DOHH2 (cell line): ENCODE measurements around the gene HIC1.

Experiments
- H3F3A ChIP-seq: fragments of 200-600 bp; sonication (generic), shearing (Covaris generic); 2 replicates; pipeline ENCODE4 v1.6.0; 2016; ENCODE audit warnings: antibody characterized with exemption, mild to moderate bottlenecking; ENCODE audit not compliant: control insufficient read depth, insufficient read depth
- H3K27ac ChIP-seq: fragments of 200-600 bp; sonication (generic); 2 replicates; pipeline ENCODE4 v1.5.1; 2014; ENCODE audit warnings: low read depth, mild to moderate bottlenecking, low read length, moderate library complexity
- H3K27me3 ChIP-seq: fragments of 200-600 bp; sonication (generic); 2 replicates; pipeline ENCODE4 v1.6.1; 2014; ENCODE audit warnings: mild to moderate bottlenecking, low read length, mixed read lengths; ENCODE audit not compliant: control insufficient read depth
- H3K36me3 ChIP-seq: fragments of 200-600 bp; sonication (generic); 2 replicates; pipeline ENCODE4 v1.6.1; 2014; ENCODE audit warnings: mild to moderate bottlenecking, low read length, moderate library complexity, mixed read lengths; ENCODE audit not compliant: control insufficient read depth
- H3K4me1 ChIP-seq: fragments of 200-600 bp; sonication (generic); 2 replicates; pipeline ENCODE4 v1.6.1; 2014; ENCODE audit warnings: mild to moderate bottlenecking, low read length, mixed read lengths; ENCODE audit not compliant: control insufficient read depth
- H3K4me2 ChIP-seq: fragments of 200-600 bp; sonication (generic); 2 replicates; pipeline ENCODE4 v1.6.0; 2014; ENCODE audit warnings: mild to moderate bottlenecking, low read length, moderate library complexity
- H3K4me3 ChIP-seq: fragments of 200-600 bp; sonication (generic); 2 replicates; pipeline ENCODE4 v1.5.1; 2014; ENCODE audit warnings: mild to moderate bottlenecking, low read length, mixed read lengths
- H3K79me2 ChIP-seq: fragments of 200-600 bp; sonication (generic); 2 replicates; pipeline ENCODE4 v1.6.1; 2014; ENCODE audit warnings: mild to moderate bottlenecking, low read length, mixed read lengths; ENCODE audit not compliant: control insufficient read depth
- H3K9me2 ChIP-seq: fragments of 200-600 bp; sonication (generic); replicated peaks from 2 replicates; pipeline ENCODE4 v1.6.1; 2014; ENCODE audit warnings: mild to moderate bottlenecking, low read length, mixed read lengths; ENCODE audit not compliant: control insufficient read depth
- H3K9me3 ChIP-seq: fragments of 200-600 bp; sonication (generic); 2 replicates; pipeline ENCODE4 v1.6.1; 2014; ENCODE audit warnings: antibody characterized with exemption, low read length, mixed read lengths; ENCODE audit not compliant: control insufficient read depth, insufficient read depth
- H4K20me1 ChIP-seq: fragments of 200-600 bp; sonication (generic); 2 replicates; pipeline ENCODE4 v1.6.0; 2014; ENCODE audit warnings: low read depth, mild to moderate bottlenecking, antibody characterized with exemption, low read length, moderate library complexity; ENCODE audit not compliant: control insufficient read depth, insufficient read depth
- EZH2phosphoT487 ChIP-seq: fragments of 200-600 bp; sonication (generic); IDR thresholded peaks from 2 replicates; pipeline ENCODE4 v1.6.1; 2017; ENCODE audit warnings: borderline replicate concordance, mild to moderate bottlenecking, antibody characterized with exemption, low read length, moderate library complexity, mixed read lengths
- TF ChIP-seq, protein P1 (sequence below): fragments of 200-600 bp; sonication (generic); IDR thresholded peaks from one replicate; pipeline ENCODE4 v1.5.1; 2014; ENCODE audit warnings: antibody characterized with exemption, mild to moderate bottlenecking, low read depth, low read length; ENCODE audit not compliant: poor library complexity, severe bottlenecking

Gene HIC1

GRCh38 chr17:2043785-2044184, 11.1 kb upstream of the HIC1 start:
- H3K4me2 ChIP-seq = no peak overlapping the region
- H3K9me3 ChIP-seq = no peaks in the 10 kb centered on the region
- peaks cover 26% of the 10 kb centered on the region for H3K36me3 ChIP-seq

DNA sequence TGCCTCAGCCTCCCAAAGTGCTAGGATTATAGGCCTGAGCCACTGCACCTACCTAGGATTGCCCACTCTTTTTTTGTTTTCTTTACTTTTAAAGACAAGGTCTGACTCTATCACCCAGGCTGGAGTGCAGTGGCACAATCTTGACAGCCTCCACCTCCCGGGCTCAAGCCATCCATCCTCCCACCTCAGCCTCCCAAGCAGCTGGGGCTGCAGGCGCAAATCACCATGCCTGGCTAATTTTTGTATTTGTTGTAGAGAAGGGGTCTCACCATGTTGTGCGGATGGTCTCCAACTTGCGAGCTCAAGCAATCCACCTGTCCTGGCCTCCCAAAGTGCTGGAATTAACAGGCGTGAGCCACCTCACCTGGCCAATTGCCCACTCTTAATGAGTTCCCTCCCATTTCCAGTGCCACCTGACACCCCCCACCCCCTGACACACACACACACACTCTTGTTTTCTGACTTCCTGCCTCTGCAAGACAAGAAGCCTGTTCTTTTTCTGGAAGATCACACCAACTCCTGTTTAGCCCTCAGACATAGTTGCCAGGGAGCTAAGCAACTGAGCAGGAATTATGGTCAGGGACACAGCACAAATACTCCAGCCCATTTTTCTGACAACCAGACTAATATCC, 10.5 kb upstream of the HIC1 start:
- Histone ChIP-seq H3K27ac (no peak overlapping the region), H4K20me1 (peaks cover 3% of the 10 kb centered on the region; the same call in 1 of the 2 replicates)

More at GRCh38 chr17:2043785-2044184, 11.1 kb upstream of the HIC1 start:
- Histone ChIP-seq H3F3A (no peaks in the 10 kb centered on the region; the same call in 1 of the 2 replicates), H3K27ac (no peak overlapping the region), H4K20me1 (peaks cover 3% of the 10 kb centered on the region; the same call in 1 of the 2 replicates), H3K4me1 (peaks cover 18% of the 10 kb centered on the region), H3K79me2 (peaks cover 18% of the 10 kb centered on the region), H3K9me2 (no peaks in the 10 kb centered on the region), H3K4me3 (no peak overlapping the region), H3K27me3 (peaks cover 3% of the 10 kb centered on the region)
- TF ChIP-seq, protein P1, sequence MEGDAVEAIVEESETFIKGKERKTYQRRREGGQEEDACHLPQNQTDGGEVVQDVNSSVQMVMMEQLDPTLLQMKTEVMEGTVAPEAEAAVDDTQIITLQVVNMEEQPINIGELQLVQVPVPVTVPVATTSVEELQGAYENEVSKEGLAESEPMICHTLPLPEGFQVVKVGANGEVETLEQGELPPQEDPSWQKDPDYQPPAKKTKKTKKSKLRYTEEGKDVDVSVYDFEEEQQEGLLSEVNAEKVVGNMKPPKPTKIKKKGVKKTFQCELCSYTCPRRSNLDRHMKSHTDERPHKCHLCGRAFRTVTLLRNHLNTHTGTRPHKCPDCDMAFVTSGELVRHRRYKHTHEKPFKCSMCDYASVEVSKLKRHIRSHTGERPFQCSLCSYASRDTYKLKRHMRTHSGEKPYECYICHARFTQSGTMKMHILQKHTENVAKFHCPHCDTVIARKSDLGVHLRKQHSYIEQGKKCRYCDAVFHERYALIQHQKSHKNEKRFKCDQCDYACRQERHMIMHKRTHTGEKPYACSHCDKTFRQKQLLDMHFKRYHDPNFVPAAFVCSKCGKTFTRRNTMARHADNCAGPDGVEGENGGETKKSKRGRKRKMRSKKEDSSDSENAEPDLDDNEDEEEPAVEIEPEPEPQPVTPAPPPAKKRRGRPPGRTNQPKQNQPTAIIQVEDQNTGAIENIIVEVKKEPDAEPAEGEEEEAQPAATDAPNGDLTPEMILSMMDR = no peak
- TF ChIP-seq EZH2phosphoT487 = no peak

GRCh38 chr17:2047590-2047989, 7.3 kb upstream of the HIC1 start:
- Histone ChIP-seq H3K9me3 (no peaks in the 10 kb centered on the region), H3K27me3 (peaks cover 33% of the 10 kb centered on the region), H3K4me3 (no peak overlapping the region), H3K27ac (no peak overlapping the region), H4K20me1 (no peaks in the 10 kb centered on the region), H3K4me1 (peaks cover 26% of the 10 kb centered on the region), H3K36me3 (peaks cover 19% of the 10 kb centered on the region), H3K79me2 (peaks cover 11% of the 10 kb centered on the region), H3K9me2 (no peaks in the 10 kb centered on the region), H3K4me2 (no peak overlapping the region), H3F3A (no peaks in the 10 kb centered on the region; the same call in 1 of the 2 replicates)
- no peak for TF ChIP-seq EZH2phosphoT487
- TF ChIP-seq, protein P1 = no peak

More for the DNA sequence above, 10.5 kb upstream of the HIC1 start:
- Histone ChIP-seq H3K9me3 (no peaks in the 10 kb centered on the region), H3K36me3 (peaks cover 26% of the 10 kb centered on the region), H3K9me2 (no peaks in the 10 kb centered on the region), H3K27me3 (peaks cover 9% of the 10 kb centered on the region), H3F3A (no peaks in the 10 kb centered on the region; the same call in 1 of the 2 replicates), H3K4me1 (peaks cover 22% of the 10 kb centered on the region), H3K79me2 (peaks cover 18% of the 10 kb centered on the region), H3K4me2 (no peak overlapping the region), H3K4me3 (no peak overlapping the region)
- TF ChIP-seq, protein P1 = no peak
- no peak for TF ChIP-seq EZH2phosphoT487
